Measurements from ENCODE around the gene C21orf58.

DNA sequence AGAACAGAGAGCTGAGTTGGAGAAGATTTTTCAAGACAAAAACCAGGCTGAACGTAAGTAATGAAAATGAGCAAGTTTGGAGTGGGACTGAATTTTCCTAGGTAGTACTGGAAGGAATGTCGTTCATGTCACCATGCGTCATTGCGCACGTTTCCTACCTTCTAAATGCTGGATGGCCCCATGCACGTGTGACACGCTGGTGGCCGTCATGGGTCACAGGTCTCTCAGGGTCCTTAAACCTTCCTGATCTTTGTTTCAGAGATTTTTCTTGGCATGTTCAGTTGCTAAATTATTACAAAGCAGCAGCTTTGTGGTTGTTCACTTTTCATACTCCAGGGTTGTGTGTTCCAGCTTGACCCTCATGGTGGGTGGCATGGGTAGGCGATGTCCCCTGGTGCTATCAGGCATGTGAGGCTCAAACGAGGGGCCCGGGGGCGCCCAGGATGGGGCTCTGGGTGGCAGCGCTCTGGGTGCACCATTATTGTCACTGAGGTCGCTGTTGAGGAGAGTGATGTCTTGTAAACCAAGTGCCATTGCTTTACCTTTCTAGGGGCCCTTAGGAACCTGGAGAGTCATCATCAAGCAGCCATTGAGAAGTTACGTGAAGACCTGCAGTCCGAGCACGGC, 25.6 kb upstream of the C21orf58 start:
- no peak for TF ChIP-seq EZH2 (IDR thresholded peaks at IDR 0.05; ENCODE audit: borderline replicate concordance, low read length)
- TF ChIP-seq, protein P1, sequence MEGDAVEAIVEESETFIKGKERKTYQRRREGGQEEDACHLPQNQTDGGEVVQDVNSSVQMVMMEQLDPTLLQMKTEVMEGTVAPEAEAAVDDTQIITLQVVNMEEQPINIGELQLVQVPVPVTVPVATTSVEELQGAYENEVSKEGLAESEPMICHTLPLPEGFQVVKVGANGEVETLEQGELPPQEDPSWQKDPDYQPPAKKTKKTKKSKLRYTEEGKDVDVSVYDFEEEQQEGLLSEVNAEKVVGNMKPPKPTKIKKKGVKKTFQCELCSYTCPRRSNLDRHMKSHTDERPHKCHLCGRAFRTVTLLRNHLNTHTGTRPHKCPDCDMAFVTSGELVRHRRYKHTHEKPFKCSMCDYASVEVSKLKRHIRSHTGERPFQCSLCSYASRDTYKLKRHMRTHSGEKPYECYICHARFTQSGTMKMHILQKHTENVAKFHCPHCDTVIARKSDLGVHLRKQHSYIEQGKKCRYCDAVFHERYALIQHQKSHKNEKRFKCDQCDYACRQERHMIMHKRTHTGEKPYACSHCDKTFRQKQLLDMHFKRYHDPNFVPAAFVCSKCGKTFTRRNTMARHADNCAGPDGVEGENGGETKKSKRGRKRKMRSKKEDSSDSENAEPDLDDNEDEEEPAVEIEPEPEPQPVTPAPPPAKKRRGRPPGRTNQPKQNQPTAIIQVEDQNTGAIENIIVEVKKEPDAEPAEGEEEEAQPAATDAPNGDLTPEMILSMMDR (conservative IDR thresholded peaks at IDR 0.05 in 1 of 2, IDR thresholded peaks at IDR 0.05 in 1 of 2; ENCODE audit: extremely low read depth in 1 of 2, insufficient read depth in 1 of 2, low read depth in 1 of 2, low read length in 2 of 2) = no peak
